Activated T-helper 17 cell treated with anti-CD3 and anti-CD28 coated beads, Interleukin-2, amount 50 U/mL, for 72 hours (primary cell): ENCODE data around the gene STPG1. TPM values are rescaled to one million over a fixed set of nuclear protein-coding genes. Genes with fewer than 3 reads are reported as not detected.

Experiments
- ATAC-seq: fragments of 150-1000 bp; cut with Tn5 transposase; replicated peaks from 2 replicates; pipeline ENCODE4 v1.10.0; 2021; ENCODE audit warnings: mild to moderate bottlenecking, moderate library complexity
- H3K27ac Mint-ChIP-seq: one replicate; pipeline ENCODE4 v1.8.0; 2022; ENCODE audit warnings: mixed read lengths
- H3K27me3 Mint-ChIP-seq: one replicate; pipeline ENCODE4 v1.8.0; 2022; ENCODE audit warnings: mixed read lengths
- H3K36me3 Mint-ChIP-seq: one replicate; pipeline ENCODE4 v1.8.0; 2022; ENCODE audit warnings: low read depth, mild to moderate bottlenecking, mixed read lengths
- H3K4me1 Mint-ChIP-seq: one replicate; pipeline ENCODE4 v1.8.0; 2022; ENCODE audit warnings: mixed read lengths
- H3K4me3 Mint-ChIP-seq: one replicate; pipeline ENCODE4 v1.8.0; 2022; ENCODE audit warnings: mild to moderate bottlenecking, mixed read lengths
- H3K9me3 Mint-ChIP-seq: one replicate; pipeline ENCODE4 v1.8.0; 2022; ENCODE audit warnings: mixed read lengths
- total RNA-seq, 2 donors: library from RNA; stranded (reverse); gene quantifications; one replicate each; pipeline ENCODE4 v1.2.3, GENCODE V29; 2022

The STPG1 gene
- total RNA-seq, 2 donors from 2014 or later: 6.5 to 7.0 TPM

DNA sequence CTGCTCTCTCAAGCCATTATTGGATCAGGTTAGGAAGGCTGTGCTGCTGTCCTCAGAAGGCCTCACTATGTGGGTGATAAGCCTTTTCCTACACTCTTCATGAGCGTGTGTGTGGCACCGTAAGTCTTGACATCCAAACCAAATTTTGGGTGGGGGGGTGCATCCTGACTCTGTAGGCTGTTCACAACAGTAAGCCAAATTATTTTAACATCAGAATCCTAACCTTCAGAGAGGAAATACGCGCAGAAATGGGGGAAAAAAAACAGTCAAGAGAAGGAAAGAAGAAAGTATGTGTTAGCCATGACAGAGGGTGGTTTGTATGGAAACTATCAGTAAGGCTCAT lies 21.0 kb downstream of the STPG1 start:
- no peak for ATAC-seq
- Mint-ChIP-seq H3K4me3 (peak overlapping the region; percentile 87), H3K27me3 (no peaks in the 10 kb centered on the region), H3K4me1 (peaks cover 26% of the 10 kb centered on the region), H3K9me3 (no peaks in the 10 kb centered on the region), H3K27ac (peak overlapping the region; percentile 92), H3K36me3 (no peaks in the 10 kb centered on the region)

DNA sequence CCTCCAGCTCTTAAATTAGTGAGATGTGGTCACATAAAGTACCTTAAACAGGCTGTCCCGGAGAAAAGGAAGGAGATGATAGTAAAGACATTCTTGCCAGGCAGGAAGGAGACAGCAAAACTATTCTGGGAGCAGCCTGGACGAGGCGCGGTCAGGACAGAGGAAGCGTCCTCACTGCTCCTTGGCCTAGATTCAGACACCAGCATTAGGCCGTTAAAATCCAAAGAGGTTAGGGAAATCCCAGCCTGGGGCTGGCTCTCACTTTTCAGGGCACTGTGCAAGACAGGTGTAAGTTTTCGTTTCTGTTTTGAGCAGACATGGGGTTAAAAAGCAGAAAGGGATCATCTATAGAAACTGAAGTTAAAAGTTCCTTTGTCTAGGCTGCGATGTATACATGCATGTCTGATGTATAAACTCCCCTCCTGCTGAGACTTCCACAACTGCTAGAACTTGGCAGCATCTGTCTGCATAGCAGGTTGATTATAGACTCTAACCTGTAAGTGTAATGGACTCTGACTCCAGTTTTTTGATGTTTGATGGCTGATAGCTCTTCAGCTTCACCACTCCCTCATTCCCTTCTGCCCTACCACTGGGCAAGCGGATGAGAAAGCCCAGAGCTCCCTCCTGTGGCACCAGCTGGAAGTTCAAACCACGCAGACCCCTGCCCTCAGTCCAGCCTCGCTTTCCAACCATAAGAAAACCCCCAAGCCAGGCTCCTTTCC lies 21.5 kb downstream of the STPG1 start:
- Mint-ChIP-seq H3K4me3 (peak overlapping the region; percentile 87), H3K36me3 (no peaks in the 10 kb centered on the region), H3K4me1 (peaks cover 28% of the 10 kb centered on the region), H3K27ac (peak overlapping the region; percentile 92), H3K9me3 (no peaks in the 10 kb centered on the region), H3K27me3 (no peaks in the 10 kb centered on the region)
- ATAC-seq: peak; percentile 89

DNA sequence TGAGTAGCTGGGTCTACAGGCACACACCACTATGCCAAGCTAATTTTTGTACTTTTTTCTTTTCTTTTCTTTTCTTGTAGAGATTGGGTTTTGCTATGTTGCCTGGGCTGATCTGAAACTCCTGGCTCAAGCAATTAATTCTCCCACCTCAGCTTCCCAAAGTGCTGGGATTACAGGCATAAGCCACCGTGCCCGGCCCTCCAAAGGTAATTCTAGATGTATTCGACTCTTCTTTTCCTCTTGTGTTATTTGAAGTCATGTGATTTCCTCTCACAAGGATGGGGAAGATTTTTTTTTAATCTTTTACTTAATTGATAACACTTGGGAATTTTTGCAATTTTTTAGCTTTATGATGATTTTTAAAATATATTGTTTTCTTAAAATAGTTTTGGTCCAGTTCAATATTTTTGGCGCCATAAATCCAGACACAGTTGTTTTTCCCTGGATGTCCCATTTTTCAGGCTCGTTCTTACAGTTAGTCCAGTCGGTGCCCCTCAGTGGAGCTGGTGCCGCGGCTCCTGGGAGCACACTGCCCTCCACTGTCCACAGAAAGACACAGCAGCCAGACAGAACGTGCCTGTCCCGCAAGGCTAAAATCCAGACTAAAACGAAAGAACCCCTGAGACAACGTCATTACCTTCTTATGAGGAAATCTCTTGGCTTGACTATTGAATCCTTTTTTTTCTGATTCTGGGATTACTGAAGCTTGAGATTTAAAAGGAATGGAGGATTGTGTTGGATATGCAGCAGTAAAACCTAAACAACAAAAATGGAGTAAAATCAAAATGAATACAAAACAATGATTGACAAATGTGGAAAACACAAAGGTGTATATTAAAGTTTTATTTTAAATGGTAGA lies 22.4 kb downstream of the STPG1 start:
- H3K4me1 Mint-ChIP-seq: peaks cover 36% of the 10 kb centered on the region
- H3K9me3 Mint-ChIP-seq: no peaks in the 10 kb centered on the region
- peak overlapping the region; percentile 87 for H3K4me3 Mint-ChIP-seq
- ATAC-seq: peak; percentile 67
- no peaks in the 10 kb centered on the region for H3K36me3 Mint-ChIP-seq
- H3K27ac Mint-ChIP-seq: peak overlapping the region; percentile 92
- H3K27me3 Mint-ChIP-seq: no peaks in the 10 kb centered on the region

DNA sequence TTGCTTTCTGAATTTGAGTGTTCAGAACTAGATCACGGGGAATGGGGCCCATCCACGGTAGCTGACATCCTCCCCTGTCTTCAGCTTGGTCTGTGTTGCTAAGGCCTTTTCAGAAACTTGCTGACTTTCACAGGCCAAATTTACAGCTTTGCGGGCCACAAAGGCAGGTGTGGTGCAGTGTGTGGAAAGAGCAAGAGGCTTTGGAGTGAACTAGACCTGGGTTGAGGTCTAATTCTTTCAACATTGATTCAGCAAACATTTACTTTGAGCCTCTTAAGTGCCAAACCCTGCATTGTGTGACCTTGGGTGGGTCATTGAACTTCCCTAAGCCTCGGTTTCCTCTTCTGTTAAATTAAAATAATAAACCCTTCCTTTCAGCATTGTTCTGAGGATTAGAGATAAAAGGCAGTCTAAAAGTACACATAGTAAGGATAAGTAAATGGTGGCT lies 24.3 kb downstream of the STPG1 start:
- H3K27me3 Mint-ChIP-seq: no peaks in the 10 kb centered on the region
- no peak overlapping the region for H3K4me3 Mint-ChIP-seq
- no peak for ATAC-seq
- no peaks in the 10 kb centered on the region for H3K9me3 Mint-ChIP-seq
- no peaks in the 10 kb centered on the region for H3K36me3 Mint-ChIP-seq
- H3K4me1 Mint-ChIP-seq: peaks cover 52% of the 10 kb centered on the region
- no peak overlapping the region for H3K27ac Mint-ChIP-seq

DNA sequence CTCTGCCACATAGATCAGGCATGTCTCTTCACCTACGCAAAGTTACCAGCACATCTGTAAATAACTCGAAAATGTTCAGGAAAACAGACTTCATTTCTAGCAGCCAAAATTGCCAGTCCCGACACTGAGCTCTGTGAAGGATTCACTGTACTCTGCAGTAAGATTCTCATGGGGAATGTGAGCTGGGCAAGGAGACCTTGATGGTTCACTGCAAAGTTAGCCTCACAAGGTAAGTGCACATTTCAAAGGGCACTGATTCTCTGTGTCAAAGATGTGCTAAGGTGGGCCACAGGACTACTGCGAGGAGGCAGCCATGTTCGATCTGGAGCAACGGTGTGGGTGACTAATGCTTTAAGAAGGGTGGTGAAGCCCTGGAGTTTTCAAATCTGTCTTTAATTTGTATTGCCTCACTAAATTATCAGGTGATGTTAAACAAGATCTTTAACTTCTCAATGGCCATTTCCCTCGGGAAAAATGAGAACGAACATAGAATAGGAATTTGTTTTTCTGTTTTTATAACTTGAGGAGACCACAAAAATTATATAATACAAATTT lies 25.2 kb downstream of the STPG1 start:
- no peak for ATAC-seq
- peaks cover under 1% of the 10 kb centered on the region for H3K36me3 Mint-ChIP-seq
- H3K27me3 Mint-ChIP-seq: no peaks in the 10 kb centered on the region
- H3K27ac Mint-ChIP-seq: no peak overlapping the region
- H3K9me3 Mint-ChIP-seq: no peaks in the 10 kb centered on the region
- no peak overlapping the region for H3K4me3 Mint-ChIP-seq
- peaks cover 54% of the 10 kb centered on the region for H3K4me1 Mint-ChIP-seq

DNA sequence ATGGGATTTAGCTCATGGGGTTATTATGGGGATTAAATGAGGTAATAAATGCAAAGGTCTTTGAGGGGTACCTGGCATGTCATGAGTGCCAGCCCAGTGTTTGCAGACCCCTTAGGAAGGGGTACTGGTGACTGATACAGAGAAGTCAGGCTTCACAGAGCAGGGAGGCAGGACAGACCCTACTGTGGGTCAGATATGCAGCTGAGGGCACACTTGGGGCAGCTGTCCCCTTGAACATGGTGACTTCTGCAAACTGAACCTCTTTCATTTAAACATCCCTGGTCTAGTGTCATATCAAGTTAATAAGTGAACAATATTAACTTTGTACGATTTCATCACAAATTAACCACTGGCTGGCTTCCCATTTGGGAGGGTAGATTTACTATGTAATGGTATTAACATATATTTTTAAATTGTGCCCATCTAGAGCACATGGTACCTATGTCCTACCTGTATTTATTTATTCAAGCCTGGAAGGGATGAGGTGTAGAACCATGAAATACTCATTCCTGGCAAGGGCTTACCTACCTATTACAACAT lies 25.9 kb downstream of the STPG1 start:
- Mint-ChIP-seq H3K27me3 (no peaks in the 10 kb centered on the region), H3K4me1 (peaks cover 47% of the 10 kb centered on the region)

DNA sequence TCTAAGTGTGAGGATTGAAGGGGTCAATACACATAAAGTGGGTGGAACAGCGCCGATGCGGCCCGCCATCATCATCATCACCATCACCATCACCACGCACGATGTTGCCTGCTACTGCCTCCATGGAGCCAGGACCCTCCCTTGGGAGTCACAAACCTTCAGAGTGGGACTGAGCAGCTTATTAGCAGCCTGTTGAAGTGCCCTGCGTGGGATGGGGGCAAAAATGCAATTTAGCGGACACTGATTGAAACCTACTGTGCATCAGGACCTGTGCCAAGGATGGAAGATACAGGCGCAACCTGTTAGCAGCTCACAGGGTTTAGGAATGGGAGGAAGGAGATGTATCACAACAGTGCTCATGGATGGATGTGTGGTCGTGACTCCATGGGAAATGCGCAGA lies 26.7 kb downstream of the STPG1 start:
- H3K4me1 Mint-ChIP-seq: peaks cover 39% of the 10 kb centered on the region

More for the DNA sequence above, 25.9 kb downstream of the STPG1 start:
- H3K36me3 Mint-ChIP-seq: peaks cover 6% of the 10 kb centered on the region
- no peak for ATAC-seq
- H3K4me3 Mint-ChIP-seq: no peak overlapping the region
- H3K9me3 Mint-ChIP-seq: no peaks in the 10 kb centered on the region
- no peak overlapping the region for H3K27ac Mint-ChIP-seq

DNA sequence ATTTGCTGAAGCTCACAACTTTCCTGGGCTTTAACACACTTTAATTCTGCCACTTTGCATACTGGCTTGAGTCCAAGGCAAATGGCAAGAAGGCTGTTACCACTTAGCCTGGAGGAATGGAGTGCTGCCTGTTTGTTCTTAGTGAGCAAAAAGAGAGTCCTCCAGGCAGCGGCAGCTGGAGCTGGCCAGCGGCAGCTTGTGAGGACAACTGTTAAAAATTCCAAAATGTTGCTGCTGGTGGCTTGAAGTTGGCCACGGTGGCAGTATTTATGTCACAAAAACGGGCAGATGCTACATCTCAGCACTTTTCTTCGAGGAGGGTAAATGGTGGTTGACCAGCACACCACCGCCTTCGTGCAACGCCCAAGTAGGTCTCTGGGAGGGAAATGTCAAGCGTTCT lies 27.3 kb downstream of the STPG1 start:
- no peak overlapping the region for H3K27ac Mint-ChIP-seq
- no peak overlapping the region for H3K4me3 Mint-ChIP-seq

More for the DNA sequence above, 26.7 kb downstream of the STPG1 start:
- H3K9me3 Mint-ChIP-seq: no peaks in the 10 kb centered on the region
- H3K27ac Mint-ChIP-seq: no peak overlapping the region
- H3K27me3 Mint-ChIP-seq: no peaks in the 10 kb centered on the region
- ATAC-seq: no peak
- no peak overlapping the region for H3K4me3 Mint-ChIP-seq
- peaks cover 6% of the 10 kb centered on the region for H3K36me3 Mint-ChIP-seq

DNA sequence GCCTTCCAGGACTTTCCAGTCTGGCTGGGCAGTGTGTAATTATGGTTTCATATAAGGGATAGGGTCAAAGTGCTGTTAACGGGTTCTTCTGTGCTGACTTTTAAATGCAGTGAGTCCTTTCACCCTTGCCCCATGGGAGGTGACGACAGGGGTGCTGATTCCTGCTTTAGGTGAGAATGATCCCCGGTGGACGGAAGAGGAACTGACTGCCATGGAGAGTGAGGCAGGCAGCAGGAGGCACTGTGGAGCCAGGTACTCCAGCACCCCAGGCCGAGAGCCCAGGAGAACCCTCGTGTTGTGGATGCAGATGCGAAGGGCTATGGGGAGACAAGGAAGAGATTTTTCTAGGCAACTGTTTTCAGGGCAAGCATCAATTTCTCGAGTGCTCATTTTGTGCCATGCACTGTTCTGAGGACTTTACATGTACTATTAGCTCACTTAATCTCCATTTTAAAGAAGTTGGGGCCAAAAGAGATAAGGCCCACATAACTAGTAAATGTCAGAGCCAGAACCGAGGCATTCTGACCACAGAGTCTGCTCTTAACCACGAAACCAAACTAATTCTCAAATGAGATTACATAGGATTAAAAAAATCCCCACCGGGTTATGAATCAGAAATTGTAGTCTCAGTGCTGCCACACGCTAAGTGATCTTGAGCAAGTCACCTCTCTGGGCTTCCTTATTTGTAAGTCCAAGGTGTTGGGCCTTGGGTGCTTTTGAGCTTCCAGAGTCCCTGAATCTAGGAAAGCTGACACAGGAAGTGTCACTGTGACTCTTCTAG lies 28.2 kb downstream of the STPG1 start:
- ATAC-seq: peak; percentile 72
- Mint-ChIP-seq H3K4me3 (peak overlapping the region; percentile 57), H3K27me3 (no peaks in the 10 kb centered on the region), H3K4me1 (peaks cover 30% of the 10 kb centered on the region), H3K36me3 (peaks cover 6% of the 10 kb centered on the region), H3K9me3 (no peaks in the 10 kb centered on the region), H3K27ac (peak overlapping the region; percentile 40)

More for the DNA sequence above, 27.3 kb downstream of the STPG1 start:
- Mint-ChIP-seq H3K9me3 (no peaks in the 10 kb centered on the region), H3K4me1 (peaks cover 32% of the 10 kb centered on the region), H3K27me3 (no peaks in the 10 kb centered on the region), H3K36me3 (peaks cover 6% of the 10 kb centered on the region)
- ATAC-seq: no peak

DNA sequence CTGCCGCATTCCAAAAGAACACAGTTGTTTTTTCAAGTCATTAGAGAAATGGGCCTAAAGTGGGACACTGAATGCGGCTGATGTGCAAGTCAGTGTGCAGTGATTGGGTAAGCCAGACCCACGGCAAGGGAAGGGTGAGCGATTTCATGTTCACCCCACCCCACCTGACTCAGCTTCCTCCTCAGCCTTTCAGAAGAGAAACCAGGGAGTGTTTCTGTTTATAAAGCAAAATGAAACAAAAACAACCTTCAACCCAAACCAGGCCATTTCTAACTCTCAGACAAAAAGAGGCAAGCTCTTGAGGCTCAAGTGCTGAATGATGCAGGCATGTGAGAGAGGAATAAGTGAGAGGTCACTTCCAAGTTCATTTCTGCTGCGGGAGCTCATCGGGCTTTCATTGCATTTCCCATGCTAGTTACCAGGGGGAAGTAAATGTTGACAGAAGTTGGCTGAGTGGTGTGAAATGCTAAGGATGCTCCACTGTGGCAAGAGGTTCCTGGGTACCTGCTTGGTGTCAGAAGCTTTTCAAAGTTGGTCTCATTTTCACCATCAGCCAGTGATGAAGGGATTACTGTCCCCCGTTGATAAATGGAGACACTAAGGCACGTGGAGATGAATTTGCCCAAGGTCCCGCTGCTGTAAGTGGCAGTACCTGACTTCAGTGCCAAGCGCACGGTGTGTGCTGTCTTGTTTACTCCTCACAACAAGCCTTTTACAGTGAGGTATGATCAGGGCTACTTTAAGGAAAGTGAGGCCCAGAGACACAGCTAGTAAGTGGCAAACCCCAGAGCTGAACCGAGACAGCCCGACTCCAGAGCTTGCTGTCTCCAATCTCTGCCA lies 29.1 kb downstream of the STPG1 start:
- no peaks in the 10 kb centered on the region for H3K27me3 Mint-ChIP-seq
- H3K9me3 Mint-ChIP-seq: no peaks in the 10 kb centered on the region
- peak overlapping the region; percentile 57 for H3K4me3 Mint-ChIP-seq
- peak overlapping the region; percentile 40 for H3K27ac Mint-ChIP-seq
- H3K36me3 Mint-ChIP-seq: peaks cover 6% of the 10 kb centered on the region
- H3K4me1 Mint-ChIP-seq: peaks cover 30% of the 10 kb centered on the region
- ATAC-seq: peak; percentile 92

DNA sequence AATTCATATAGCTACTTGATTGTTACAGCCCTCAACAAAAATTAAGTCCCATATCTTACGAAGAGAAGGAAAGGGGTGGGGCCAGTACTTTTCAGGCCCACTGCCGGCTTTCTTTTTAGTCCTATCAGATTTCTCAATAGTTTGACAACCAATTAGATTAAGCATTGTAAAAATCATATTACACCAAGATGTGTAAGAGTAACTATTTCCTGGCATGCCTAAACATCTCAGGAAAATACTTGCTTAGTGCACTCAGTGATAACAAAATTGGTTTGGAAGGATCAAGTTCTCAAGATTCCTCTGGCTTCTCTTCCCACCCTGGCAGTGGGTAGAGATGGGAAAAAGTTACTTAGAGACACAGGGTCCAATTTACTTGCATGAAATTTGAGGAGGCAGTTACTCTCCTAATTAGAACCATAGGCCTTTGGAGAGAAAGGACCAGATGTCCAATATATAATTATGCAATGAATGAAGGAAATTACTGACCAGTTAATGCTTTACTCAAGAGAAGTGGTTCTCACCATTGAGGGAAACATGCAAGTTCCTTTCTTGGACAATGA lies 30.1 kb downstream of the STPG1 start:
- H3K4me3 Mint-ChIP-seq: no peak overlapping the region
- peaks cover 14% of the 10 kb centered on the region for H3K36me3 Mint-ChIP-seq
- no peaks in the 10 kb centered on the region for H3K9me3 Mint-ChIP-seq
- no peaks in the 10 kb centered on the region for H3K27me3 Mint-ChIP-seq
- H3K4me1 Mint-ChIP-seq: peaks cover 30% of the 10 kb centered on the region
- ATAC-seq: no peak
- no peak overlapping the region for H3K27ac Mint-ChIP-seq

DNA sequence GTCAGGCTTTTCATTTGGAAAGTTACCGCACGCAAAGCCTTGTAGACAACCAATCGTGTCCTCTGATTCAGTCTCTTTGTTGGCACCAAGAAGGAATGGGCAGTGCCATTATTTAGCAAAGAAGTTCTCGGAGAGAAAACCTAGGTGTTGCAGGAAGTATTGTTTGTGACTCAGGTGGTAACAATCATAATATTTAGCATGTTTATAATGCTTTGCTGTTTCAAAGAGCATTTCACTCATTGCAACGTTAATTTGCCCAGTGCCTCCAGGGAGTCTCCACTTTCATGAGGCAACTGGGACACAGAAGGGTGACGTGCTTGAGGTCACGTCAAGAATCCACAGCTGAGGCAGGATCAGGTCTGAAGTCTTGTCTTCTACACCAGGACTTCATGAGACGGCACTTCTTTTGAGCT lies 31.4 kb downstream of the STPG1 start:
- ATAC-seq: no peak
- Mint-ChIP-seq H3K27ac (no peak overlapping the region), H3K4me3 (no peak overlapping the region), H3K36me3 (peaks cover 20% of the 10 kb centered on the region), H3K27me3 (no peaks in the 10 kb centered on the region), H3K4me1 (peaks cover 29% of the 10 kb centered on the region), H3K9me3 (no peaks in the 10 kb centered on the region)

DNA sequence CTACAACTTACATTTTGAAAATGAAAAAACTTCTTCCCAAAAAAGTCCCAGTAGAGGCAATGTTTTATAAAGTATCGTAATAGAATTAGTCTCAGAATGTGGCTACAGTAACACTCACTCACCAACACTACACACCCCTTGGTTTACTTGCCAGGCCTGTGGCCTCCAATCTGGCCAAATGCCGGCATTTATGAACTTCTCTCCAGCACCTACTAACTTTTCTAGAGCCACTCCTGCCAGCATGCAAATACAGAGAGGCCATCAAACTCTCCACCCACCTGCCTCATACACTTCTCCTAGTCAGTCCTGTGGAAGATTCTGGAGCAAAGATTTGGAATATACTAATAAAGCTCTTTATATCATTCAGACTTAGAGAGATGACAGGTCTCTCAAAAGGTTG lies 32.3 kb downstream of the STPG1 start:
- Mint-ChIP-seq H3K27me3 (no peaks in the 10 kb centered on the region), H3K4me3 (no peak overlapping the region), H3K27ac (peak overlapping the region; percentile 23), H3K4me1 (peaks cover 21% of the 10 kb centered on the region), H3K9me3 (no peaks in the 10 kb centered on the region), H3K36me3 (peaks cover 20% of the 10 kb centered on the region)
- no peak for ATAC-seq
